Tibial nerve (tissue), 4 donors: ENCODE results near the gene DPM3. TPM values are rescaled to one million over a fixed set of nuclear protein-coding genes. Genes with fewer than 3 reads are reported as not detected.
"Not testable (repeated sequence)": the region's sequence is repeated elsewhere in the genome, so short reads cannot be mapped to it uniquely, and the experiment has no call there.

Experiments used
- DNase-seq, 2 donors: peaks; one replicate each; pipeline ENCODE4 v3.0.0-alpha.2; 2019; ENCODE audit warnings: low spot score in 2 of 2
- H3K27ac ChIP-seq, 4 donors: fragments of 200-600 bp; sonication (generic) in 3 of 4; one replicate each; pipeline ENCODE4 v1.5.1; 2017 to 2019; ENCODE audit warnings: mild to moderate bottlenecking in 1 of 4
- H3K27me3 ChIP-seq, 2 donors: fragments of 200-600 bp; sonication (generic) in 1 of 2; one replicate each; pipeline versions ENCODE4 v1.5.1 to v1.6.0; 2017 to 2019
- H3K36me3 ChIP-seq, 3 donors: fragments of 200-600 bp; sonication (generic); one replicate each; pipeline ENCODE4 v1.5.1; 2018 to 2019
- H3K4me1 ChIP-seq, 4 donors: fragments of 200-600 bp; sonication (generic) in 3 of 4; one replicate each; pipeline ENCODE4 v1.5.1; 2017 to 2019
- H3K4me3 ChIP-seq, 4 donors: fragments of 200-600 bp; sonication (generic) in 3 of 4; one replicate each; pipeline ENCODE4 v1.5.1; 2017 to 2019; ENCODE audit warnings: mild to moderate bottlenecking in 1 of 4, moderate library complexity in 1 of 4
- H3K9me3 ChIP-seq, 4 donors: fragments of 200-600 bp; sonication (generic) in 3 of 4; one replicate each; pipeline ENCODE4 v1.5.1; 2017 to 2019
- EP300 ChIP-seq, 2 donors: sonication (generic); formaldehyde crosslinking; IDR thresholded peaks; one replicate each; pipeline ENCODE4 v1.6.1; 2017; ENCODE audit warnings: antibody characterized with exemption in 2 of 2, mild to moderate bottlenecking in 1 of 2
- POLR2A ChIP-seq, 2 donors: fragments of 450-650 bp; IDR thresholded peaks; one replicate each; pipeline ENCODE4 v1.6.1; 2017; ENCODE audit warnings: antibody characterized with exemption in 2 of 2, mild to moderate bottlenecking in 2 of 2, moderate library complexity in 2 of 2
- WGBS, 2 donors: methylation state at CpG; one replicate each; pipeline ENCODE4 v1.1.5; 2018; 5-methylcytosine and 5-hydroxymethylcytosine counted together
- total RNA-seq, 4 donors: library from RNA; depleted of rRNA; stranded (reverse); fragments of >200 nt; gene quantifications; one replicate each; pipeline ENCODE4 v1.1.0, GENCODE V29; 2016
- TF ChIP-seq, protein P1 (sequence below), 5 experiments: fragments of 200-600 bp in 3 of 5; fragments of 450-650 bp in 2 of 5; sonication (generic) in 3 of 5; IDR thresholded peaks; one replicate each; pipeline ENCODE4 v1.5.1; 2016 to 2019; ENCODE audit warnings: antibody characterized with exemption in 5 of 5, mild to moderate bottlenecking in 3 of 5, moderate library complexity in 2 of 5

DPM3 gene
- 100 to 1,000 TPM in 2 of 4 donors, 10 to 100 TPM in 2; 74.7 to 115 (median 95.6) TPM for total RNA-seq

- DNase-seq = peak; percentile 82 to 90
- TF ChIP-seq EP300 (IDR thresholded peaks at IDR 0.05) (peak; percentile 76 to 95), POLR2A (IDR thresholded peaks at IDR 0.05) (peak; percentile 54 to 79)
- TF ChIP-seq, protein P1, sequence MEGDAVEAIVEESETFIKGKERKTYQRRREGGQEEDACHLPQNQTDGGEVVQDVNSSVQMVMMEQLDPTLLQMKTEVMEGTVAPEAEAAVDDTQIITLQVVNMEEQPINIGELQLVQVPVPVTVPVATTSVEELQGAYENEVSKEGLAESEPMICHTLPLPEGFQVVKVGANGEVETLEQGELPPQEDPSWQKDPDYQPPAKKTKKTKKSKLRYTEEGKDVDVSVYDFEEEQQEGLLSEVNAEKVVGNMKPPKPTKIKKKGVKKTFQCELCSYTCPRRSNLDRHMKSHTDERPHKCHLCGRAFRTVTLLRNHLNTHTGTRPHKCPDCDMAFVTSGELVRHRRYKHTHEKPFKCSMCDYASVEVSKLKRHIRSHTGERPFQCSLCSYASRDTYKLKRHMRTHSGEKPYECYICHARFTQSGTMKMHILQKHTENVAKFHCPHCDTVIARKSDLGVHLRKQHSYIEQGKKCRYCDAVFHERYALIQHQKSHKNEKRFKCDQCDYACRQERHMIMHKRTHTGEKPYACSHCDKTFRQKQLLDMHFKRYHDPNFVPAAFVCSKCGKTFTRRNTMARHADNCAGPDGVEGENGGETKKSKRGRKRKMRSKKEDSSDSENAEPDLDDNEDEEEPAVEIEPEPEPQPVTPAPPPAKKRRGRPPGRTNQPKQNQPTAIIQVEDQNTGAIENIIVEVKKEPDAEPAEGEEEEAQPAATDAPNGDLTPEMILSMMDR (IDR thresholded peaks at IDR 0.05) = peak in 2 of 5 experiments; percentile 15 to 29
- H3K4me3 ChIP-seq = peak within 1 kb of the TSS; percentile 59 to 82 (median 70)
- H3K4me1 ChIP-seq = peaks cover 0 to 44% (median 14%) of the 10 kb centered on the region in 4 donors
- WGBS, 2 donors = 1 to 2% methylated on average over 29 to 37 of the region's 42 CpGs
- no peaks in the 10 kb centered on the region for H3K9me3 ChIP-seq
- peak within 1 kb of the TSS; percentile 80 to 95 (median 86) for H3K27ac ChIP-seq
- no peaks in the 10 kb centered on the region for H3K27me3 ChIP-seq
- H3K36me3 ChIP-seq = peaks cover 0 to 4% (median 0%) of the 10 kb centered on the region in 3 donors
Observed at GRCh38 chr1:155139895-155140629, at the start of gene DPM3. DPM3 (minus strand) TSS chr1:155140531; CDS start chr1:155140240, 291 bp downstream.

GRCh38 chr1:155189926-155190325 lies 49.6 kb upstream of the DPM3 start:
- DNase-seq, H3K4me3 ChIP-seq, H3K36me3 ChIP-seq, H3K9me3 ChIP-seq, H3K27ac ChIP-seq, H3K27me3 ChIP-seq: not testable (repeated sequence)
- H3K4me1 ChIP-seq = peaks cover 0 to 51% (median 20%) of the 10 kb centered on the region in 4 donors
- WGBS, 2 donors = 90 to 97% methylated on average over 4 to 19 of the region's 45 CpGs

- H3K36me3 ChIP-seq = no peaks in the 10 kb centered on the region
- H3K27me3 ChIP-seq = no peaks in the 10 kb centered on the region
- no peaks in the 10 kb centered on the region for H3K9me3 ChIP-seq
- no peak for DNase-seq
- H3K4me1 ChIP-seq = peaks cover 0 to 39% (median 18%) of the 10 kb centered on the region in 4 donors
- H3K27ac ChIP-seq = peak overlapping the region in 1 of 4 donors; percentile 73
- 71 to 93% methylated on average over 3 to 10 of the region's 14 CpGs for WGBS, 2 donors
- no peak overlapping the region for H3K4me3 ChIP-seq
- TF ChIP-seq POLR2A (IDR thresholded peaks at IDR 0.05) = no peak
- TF ChIP-seq, protein P1 (IDR thresholded peaks at IDR 0.05) = no peak
- TF ChIP-seq EP300 (IDR thresholded peaks at IDR 0.05) = no peak
Observed at GRCh38 chr1:155188268-155188667, 47.9 kb upstream of the DPM3 start.

DNA sequence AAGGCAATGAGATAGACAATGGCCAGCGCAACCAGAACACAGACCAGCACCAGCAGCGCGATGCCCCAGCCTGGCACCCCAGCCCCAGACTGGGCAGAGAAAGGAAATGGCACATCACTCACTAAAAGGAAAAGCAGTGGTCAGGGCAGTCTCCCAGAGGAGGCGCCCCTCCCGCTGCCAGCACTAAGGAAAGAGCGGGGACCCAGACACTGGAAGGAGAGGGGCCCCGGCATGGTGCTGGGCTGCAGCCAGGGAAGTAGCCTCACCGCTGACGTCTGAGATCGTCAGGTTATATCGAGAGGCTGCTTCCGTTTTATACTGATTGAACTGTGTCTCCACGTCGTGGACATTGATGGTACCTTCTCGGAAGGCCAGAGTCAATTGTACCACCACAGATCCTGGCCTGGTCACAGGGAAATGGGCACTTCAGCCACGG lies 47.1 kb upstream of the DPM3 start:
- 77 to 80% methylated on average over 10 to 16 of the region's 16 CpGs for WGBS, 2 donors
- H3K27ac ChIP-seq = peak overlapping the region in 1 of 4 donors; percentile 73
- H3K36me3 ChIP-seq = no peaks in the 10 kb centered on the region
- DNase-seq = no peak
- TF ChIP-seq EP300 (IDR thresholded peaks at IDR 0.05) (no peak), POLR2A (IDR thresholded peaks at IDR 0.05) (no peak)
- TF ChIP-seq, protein P1 (IDR thresholded peaks at IDR 0.05) = no peak
- H3K4me1 ChIP-seq = peaks cover 0 to 32% (median 11%) of the 10 kb centered on the region in 4 donors
- no peaks in the 10 kb centered on the region for H3K27me3 ChIP-seq
- no peak overlapping the region for H3K4me3 ChIP-seq
- H3K9me3 ChIP-seq = no peaks in the 10 kb centered on the region

- Histone ChIP-seq H3K36me3 (no peaks in the 10 kb centered on the region), H3K27ac (peak overlapping the region in 1 of 4 donors; percentile 73), H3K27me3 (no peaks in the 10 kb centered on the region), H3K4me1 (peaks cover 0 to 26% (median 8%) of the 10 kb centered on the region in 4 donors), H3K9me3 (no peaks in the 10 kb centered on the region), H3K4me3 (no peak overlapping the region)
- 71 to 76% methylated on average over 14 of the region's 14 CpGs for WGBS, 2 donors
- no peak for DNase-seq
- TF ChIP-seq, protein P1 (IDR thresholded peaks at IDR 0.05) = no peak
- TF ChIP-seq EP300 (IDR thresholded peaks at IDR 0.05) (no peak), POLR2A (IDR thresholded peaks at IDR 0.05) (no peak)
Observed at GRCh38 chr1:155186794-155187455, 46.6 kb upstream of the DPM3 start.
